Measurements from ENCODE around the gene PPAN.

- TF ChIP-seq EZH2phosphoT487 (IDR thresholded peaks at IDR 0.05; ENCODE audit: insufficient read depth, low read depth) (no peak), EZH2 (IDR thresholded peaks at IDR 0.05; ENCODE audit: insufficient read depth, poor library complexity, severe bottlenecking) (no peak)
These were observed 38.9 kb downstream of the PPAN start for GRCh38 chr19:10145031-10145430.
